IPS-NIHi7 (cell line): ENCODE results near the gene CCM2L.
A peak's percentile ranks its signal among the peaks of the same experiment; 100 is the strongest.
"Not testable (repeated sequence)": the region's sequence is repeated elsewhere in the genome, so short reads cannot be mapped to it uniquely, and the experiment has no call there.

Experiments
- DNase-seq: peaks from one replicate; pipeline ENCODE4 v3.0.0; 2012; ENCODE audit warnings: mixed read lengths; ENCODE audit errors: extremely low spot score

Gene CCM2L

DNA sequence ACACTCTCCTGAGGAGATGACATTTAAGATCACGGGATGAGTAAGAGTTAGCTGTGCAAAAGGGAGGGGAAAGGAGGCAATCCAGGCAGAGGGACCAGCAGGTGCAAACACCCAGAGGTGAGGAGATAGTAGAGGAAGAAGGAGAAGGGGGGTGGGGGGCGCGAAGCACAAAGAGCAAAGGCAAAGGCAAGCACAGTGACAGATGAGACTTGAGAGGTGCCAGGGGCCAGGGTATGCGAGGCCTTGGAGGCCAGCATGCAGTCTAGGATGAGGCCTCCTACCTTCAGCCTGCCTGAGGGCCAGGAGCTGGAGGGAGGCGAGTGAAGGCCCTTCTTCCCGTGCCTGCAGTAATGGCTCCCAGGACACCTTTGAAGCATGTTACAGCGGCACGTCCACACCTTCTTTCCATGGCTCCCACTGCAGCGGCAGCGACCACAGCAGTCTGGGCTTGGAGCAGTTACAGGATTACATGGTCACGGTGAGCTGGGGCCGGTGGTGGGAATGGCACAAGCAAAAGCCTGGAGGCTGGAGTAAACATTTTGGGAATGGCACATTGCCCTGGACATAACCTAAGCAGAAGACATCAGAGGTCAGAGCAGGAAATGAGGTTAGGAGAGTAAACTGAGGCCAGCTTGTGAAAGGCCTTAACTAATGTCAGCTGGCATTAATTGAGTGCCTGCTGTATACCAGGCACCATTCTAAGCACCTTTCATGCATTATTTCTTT is 18.6 kb downstream of the CCM2L start:
- no peak for DNase-seq

DNA sequence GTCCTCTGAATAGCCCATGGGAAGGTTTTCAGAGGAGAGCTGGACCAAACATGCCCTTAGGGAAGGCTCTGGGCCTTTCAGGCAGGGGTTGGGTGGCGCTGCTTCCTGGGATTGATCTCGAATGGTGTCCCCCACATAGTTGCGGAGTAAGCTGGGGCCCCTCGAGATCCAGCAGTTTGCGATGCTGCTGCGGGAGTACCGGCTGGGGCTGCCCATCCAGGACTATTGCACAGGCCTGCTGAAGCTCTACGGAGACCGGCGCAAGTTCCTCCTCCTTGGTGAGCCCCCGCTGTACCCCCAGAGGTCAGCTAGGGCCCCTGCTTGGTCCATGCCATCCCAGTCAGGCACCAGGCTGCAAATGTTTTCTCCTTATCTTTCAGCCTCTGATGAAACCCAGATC is 19.3 kb downstream of the CCM2L start:
- DNase-seq = no peak

DNA sequence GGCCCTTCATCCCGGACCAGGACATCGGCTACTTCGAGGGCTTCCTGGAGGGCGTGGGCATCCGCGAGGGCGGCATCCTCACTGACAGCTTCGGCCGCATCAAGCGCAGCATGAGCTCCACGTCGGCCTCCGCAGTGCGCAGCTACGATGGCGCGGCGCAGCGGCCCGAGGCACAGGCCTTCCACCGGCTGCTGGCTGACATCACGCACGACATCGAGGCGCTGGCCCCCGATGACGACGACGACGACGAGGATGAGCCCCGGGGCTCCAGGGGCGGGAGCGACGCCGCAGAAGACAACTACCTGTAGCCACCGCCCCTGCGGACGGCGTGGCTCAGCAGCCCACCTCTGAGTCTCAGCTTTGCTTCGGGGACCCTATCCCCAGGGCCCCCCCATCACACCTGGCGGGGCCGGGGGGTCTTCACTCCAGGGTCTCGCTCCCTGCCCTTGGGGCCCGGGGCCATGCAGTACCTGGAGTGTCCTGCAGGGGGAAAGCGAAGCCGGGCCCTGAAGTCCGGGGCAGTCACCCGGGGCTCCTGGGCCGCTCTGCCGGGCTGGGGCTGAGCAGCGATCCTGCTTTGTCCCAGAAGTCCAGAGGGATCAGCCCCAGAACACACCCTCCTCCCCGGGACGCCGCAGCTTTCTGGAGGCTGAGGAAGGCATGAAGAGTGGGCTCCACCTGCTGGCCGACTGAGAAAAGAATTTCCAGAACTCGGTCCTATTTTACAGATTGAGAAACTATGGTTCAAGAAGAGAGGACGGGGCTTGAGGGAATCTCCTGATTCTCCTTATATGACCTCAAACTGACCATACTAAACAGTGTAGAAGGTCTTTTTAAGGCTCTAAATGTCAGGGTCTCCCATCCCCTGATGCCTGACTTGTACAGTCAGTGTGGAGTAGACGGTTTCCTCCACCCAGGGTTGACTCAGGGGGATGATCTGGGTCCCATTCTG is 21.0 kb downstream of the CCM2L start:
- DNase-seq = peak; percentile 98

DNA sequence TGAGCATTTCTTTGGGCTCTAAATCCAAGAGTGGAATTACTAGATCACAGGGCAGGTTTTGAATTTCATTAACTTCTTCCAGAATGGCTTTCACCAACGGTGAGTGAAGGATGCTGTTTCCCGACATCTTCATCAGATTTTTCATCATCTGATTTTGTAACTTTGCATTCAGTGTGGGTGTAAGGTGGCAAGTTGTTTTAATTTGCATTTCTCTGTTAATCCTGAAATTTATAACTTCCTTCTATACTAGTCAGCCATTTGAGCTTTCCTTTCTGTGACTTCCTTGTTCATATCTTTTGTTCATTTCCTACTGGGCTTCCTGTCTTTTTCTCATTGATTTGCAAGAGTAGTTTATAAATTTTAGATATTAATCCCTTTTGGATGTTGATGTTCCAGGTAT is 23.1 kb downstream of the CCM2L start:
- DNase-seq = no peak

DNA sequence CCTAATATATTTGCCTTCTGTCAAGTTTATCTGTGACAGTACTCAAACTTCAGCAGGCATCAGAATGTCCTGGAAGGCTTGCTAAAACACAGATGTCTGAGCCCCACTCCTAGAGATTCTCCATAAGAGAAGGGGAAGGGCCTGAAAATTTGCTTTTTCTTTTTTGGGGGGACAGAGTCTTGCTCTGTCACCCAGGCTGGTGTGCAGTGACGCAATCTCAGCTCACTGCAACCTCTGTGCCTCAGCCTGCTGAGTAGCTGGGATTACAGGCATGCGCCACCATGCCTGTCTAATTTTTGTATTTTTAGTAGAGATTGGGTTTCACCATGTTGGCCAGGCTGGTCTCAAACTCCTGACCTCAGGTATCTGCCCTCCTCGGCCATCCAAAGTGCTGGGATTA is 23.5 kb downstream of the CCM2L start:
- not testable (repeated sequence) for DNase-seq

DNA sequence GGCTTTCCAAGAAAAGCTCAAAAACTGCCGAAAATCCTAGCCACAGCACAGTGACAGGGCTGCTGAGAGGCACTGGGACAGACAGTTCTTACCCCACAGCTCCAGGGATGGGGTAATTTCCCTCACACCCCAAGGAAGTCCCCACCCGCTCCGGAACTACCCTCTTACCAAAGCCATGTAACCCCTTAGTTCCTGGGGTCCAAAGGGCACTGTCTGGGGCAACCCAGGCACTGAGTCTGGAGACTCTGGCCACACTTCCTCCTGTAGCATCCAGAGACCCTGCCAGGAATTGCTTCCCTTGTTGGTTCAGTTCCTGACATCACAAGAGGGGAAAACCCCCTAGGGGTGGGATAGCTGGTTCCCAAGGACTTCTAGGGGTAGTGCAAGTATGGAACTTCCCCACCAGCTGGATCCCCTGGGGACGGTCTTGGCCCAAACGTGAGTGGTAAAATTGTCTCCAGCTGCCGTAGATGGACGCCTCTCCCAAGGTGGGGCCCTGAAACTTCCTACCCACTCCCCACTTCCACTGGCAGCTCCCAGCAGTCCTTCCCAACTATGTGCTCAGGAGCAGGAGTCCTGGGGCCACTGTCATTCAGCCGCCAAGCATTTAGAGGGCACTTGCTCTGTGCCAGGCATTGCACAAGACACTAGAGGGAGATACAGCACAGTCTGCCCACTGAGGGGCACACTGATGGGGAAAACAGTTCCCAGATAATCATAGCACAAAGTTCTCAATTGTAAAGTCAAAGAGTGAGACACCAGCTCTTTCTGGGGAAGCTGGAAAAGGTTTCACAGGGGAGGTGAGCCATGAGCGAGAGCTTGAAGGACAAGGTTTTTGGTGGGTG is 24.6 kb downstream of the CCM2L start:
- no peak for DNase-seq

DNA sequence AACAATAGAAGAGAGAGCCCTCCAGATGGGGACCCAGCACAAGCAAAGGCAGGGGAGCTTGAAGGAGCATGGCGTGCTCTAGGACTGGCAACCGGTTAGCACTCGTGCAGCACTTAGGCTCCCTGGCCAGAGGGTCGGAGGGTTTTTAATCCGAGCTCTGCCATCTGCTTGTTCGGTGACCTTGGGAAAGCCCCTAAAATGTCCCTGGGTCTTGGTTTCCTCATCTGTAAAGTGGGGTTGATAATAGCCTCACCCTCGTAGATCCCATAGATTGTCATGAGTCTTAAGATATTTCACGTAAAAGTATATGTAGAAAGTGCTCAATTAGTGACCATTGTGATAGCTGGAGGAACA is 25.2 kb downstream of the CCM2L start:
- no peak for DNase-seq

DNA sequence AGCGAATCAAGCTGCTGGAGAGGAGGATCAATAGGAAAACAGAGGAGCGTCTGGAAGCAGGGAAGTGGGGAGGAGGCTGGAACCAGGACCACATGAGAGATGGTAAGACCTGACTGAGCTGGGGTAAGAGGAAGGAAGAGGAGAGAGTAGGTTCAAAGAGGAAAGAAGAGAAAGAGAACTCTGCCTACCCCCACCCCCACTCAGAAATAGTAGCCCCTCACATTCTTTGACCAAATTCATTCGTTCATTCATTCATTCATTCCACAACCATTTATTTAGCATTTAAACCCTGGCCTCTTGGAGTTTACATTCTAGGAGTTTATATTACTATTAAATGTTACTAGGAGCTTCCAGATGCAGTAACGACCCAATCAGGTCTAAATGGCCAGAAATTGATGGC is 26.0 kb downstream of the CCM2L start:
- DNase-seq = no peak

DNA sequence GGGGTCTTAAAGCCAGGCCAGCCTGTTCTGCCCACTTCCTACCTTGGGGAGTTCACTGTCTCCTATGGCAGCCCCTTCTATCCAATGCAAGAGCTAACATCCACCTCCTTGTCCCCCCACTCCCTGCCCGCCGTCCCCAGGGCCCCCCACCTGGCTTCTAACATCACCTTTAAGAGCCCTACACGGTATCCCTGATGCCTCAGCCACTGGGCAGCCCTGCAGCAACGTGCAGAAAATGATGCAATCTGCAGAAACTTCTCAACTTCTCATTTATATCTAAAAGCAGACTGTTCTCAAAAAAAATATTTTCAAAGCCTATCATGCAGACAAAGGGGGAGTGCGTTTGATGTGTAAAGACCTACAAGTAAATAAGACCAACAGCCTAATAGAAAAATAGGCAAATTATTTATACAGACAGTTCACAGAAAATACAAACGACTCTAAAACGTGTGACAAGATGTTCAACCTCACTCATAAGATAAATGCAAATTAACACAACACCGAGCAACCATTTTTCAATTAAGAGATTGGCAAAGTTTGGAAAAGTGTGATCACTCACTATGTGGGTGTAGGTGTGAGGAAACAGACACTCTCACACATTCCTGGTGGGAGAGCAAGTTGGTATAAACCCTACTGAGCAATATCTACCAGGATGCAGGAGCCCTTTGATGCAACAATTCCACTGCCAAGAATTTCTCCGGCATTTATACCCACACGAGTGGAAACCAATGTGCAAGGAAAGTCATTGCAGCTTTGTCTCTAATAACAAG is 26.7 kb downstream of the CCM2L start:
- no peak for DNase-seq

DNA sequence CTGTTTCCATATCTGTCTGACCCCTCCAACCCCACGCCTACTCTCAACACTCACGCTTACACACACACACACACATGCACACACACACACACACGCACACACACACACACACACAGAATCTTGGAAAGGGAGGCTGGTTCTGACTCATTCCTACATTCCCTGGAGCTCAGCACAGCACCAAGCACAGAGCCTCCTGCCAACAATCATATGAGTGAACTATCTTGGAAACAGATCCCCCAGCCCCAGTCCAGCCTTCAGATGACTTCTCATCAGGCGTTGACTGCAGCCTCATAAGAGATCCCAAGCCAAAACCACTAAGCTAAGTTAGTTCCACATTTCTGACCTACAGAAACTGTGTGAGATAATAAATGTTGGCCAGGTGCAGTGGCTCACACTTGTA is 27.7 kb downstream of the CCM2L start:
- no peak for DNase-seq

DNA sequence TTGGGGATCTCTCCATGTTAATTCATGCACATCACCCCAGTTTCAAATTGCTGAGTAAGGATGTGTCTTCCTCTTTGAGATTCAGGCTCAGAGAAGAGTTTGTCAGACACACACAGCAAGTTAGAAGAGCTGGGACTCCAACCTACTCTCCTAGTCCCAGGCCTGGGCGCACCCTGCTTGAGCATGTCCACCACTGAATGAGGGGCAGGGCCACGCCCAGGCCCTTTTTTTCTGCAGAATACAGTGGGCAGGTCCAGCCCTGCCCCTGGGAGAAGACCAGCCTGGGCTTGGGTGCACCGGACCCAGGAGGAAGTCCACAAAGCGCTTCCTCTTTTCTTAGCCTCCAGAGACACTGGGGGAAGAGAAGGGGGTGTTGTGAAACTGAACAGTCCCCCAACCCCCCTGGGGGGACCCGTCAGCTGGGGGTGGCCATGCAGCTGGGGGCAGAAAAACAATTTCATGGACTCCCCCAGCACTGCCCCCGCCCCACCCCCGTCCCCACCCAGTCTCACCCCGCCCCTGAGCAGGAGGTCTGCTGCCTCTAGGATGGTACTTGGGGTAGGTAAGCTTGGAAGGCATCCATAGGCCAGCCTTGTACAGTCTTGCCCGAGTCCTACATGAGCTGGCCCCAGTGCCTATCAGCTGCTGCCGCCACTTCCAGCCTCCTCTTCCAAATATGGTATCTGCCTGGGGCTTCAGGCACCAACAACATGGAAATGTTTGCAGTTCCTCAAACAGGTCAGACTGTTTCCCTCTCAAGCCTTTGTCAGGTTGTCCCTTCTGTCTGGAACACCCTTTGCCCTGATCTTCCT is 30.1 kb downstream of the CCM2L start:
- no peak for DNase-seq

DNA sequence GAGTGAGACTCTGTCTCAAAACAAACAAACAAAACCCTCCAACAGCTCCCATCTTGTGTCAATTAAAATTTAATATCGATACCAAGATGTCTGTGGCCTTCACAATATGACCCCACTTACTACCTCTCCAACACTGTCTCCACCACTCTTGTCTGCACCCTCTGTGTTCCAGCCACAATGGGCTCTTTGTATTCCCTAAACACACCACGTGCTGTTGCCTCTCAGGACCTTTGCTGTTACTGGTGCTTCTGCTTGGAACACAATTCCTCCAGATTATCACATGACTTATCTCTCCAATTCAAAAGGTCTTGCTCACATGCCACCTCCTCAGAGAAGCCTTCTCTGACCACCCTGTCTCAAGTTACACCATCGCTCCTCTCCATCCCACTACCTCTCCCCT is 35.8 kb downstream of the CCM2L start:
- no peak for DNase-seq

DNA sequence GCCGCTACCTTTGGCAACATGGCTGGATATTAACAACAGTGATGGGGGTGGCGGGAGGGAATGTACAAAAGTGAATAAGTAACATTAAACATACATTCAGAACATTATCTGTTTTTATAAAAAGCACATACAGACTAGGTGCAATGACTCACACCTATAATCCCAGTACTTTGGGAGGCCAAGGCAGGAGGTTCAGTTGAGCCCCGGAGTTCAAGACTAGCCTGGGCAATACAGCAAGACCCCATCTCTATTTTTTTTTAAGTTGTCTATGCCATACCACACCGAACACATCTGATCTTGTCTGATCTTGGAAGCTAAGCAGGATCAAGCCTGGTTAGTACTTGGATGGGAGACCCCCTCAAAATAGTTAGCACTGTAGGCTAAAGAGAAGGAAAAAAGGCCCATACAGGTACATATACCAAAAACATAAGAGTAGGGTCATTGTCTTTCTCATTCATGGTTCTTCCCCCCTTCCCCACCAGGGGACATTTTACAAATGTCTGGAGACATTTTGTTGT is 40.1 kb downstream of the CCM2L start:
- no peak for DNase-seq

DNA sequence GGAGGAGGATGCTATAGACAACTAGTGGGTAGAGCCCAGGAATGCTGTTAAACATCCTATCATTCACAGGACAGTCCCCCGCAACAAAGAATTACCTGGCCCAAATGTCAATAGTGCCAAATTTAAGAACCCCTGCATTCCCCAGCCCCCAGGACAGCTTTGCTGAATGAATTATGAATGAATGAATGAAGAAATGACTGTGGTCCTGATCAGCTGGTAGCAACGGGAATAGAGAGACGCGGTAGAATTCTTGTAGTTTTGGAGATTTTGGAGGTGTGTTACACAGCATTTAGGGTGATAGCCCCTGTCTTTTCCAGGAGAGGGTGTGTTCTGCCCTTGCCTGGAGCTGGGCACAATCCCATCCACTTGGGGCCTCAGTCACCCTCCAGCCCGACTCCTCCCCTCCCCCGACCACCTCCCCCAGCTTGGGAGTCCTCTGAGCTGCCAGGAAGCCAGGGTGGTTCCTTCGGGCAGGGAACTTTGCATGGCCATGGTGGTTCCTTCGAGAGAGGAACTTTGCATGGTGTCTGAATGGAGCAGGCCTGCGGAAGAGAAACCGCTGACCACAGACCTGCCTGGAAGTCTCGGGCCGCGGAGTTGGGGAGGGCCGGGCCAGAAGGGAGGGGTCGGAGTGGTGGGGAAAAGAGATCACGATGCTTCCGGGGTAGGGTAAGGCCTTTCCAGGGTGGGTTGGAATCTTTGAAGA is 40.8 kb downstream of the CCM2L start:
- DNase-seq = peak; percentile 44

DNA sequence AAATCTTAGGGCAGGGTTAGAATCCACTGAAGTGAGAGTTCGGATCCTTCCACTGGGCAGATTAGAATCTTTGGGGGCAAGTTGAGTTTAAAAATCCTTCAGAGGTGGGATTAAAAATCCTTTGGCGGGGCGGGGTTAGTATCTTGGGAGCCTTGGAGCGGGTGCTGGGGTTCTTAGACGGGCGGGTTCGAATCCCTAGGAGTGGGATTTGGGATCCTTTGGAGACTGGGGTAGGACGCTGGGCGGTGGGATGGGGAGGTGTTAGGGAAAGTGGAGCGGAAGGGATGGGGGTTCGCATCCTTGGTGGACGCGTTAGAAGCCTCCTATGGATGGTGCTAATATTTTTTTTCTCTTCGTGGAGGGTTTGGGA is 41.5 kb downstream of the CCM2L start:
- no peak for DNase-seq

DNA sequence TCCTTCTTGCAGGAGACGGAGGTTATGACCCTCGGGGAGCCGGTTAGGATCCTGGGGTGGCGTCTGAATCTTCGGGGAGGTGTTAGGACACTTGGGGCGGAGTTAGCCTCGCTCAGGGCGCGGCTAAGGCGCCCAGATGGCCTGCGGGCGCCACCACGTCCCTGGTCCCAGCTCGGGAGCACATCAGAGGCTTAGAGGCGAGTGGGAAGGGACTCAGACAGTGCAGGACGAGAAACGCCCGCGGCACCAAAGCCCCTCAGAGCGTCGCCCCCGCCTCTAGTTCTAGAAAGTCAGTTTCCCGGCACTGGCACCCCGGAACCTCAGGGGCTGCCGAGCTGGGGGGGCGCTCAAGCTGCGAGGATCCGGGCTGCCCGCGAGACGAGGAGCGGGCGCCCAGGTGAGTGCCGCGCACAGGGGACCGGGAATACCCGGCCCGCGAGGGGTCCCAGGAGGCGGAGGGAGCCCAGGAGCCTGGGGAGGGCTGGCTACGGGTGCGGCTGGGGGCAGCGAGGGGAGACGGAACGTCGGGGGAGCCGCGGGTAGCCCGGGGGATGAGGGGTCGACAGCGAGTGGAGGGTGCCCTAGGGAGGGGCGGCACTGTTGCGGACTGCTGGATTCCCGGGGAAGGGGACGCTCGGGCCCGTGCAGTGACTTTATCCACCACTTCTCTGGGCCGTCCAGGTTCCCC is 42.0 kb downstream of the CCM2L start, which contains the start of gene HCK:
HCK (plus strand) TSS at position 153 of the 688 bp plus-strand sequence.
- DNase-seq = peak; percentile 49

DNA sequence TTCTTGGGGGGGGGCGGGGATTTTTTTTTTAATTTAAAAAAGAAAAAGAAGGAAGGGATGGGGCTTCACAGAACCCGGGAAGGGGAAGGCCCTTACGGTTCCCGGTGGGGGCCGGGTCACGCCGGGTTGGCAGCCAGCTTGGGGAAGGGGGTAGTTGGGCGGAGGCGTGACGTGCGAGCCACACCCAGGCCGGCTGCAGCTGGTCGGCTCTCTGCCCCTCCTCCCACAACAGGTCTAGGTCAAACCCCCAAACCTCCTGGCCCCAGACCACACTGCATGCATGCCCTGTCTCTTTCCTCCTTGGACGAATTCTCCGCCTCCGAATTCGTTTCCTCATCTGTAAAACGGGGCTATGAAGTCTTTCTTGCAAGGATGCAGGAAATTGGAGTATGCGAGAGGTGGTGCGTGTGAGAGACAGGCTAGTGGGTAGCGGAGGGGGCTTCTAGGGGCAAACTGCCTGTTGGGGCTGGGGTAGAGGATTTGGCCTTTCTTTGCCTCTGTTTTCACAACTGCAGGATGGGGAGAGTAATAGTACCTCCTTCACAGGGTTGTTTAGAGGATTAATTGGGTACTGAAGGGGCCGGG is 42.6 kb downstream of the CCM2L start:
- peak; percentile 65 for DNase-seq

DNA sequence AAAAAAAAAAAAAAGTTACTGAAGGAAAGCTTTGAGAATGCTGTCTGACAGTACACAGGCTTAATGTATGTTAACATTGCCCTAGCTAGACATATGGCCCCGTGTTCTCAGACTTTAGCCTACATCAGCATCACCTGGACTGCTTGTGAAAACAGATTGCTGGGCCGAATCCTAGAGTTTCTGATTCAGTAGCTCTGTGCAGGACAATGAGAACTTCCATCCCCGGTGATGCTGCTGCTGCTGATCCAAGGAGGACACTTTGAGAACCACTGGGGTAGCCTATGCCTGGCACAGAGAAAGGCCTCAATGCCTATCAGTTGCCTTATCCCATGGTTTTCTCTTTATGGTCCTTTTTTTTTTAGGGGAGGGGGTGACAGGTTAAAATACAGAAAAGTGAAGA is 43.4 kb downstream of the CCM2L start:
- no peak for DNase-seq
